Lower leg skin (tissue), 4 donors: ENCODE data around the gene FAM228B. TPM values are rescaled to one million over a fixed set of nuclear protein-coding genes. Genes with fewer than 3 reads are reported as not detected.
"Not testable (repeated sequence)": the region's sequence is repeated elsewhere in the genome, so short reads cannot be mapped to it uniquely, and the experiment has no call there.

Experiments
- DNase-seq, 2 donors: peaks; one replicate each; pipeline ENCODE4 v3.0.0-alpha.2; 2019; ENCODE audit warnings: low spot score in 2 of 2
- H3K4me3 ChIP-seq: fragments of 200-600 bp; sonication (generic); 2 replicates; pipeline ENCODE4 v1.5.1; 2017; ENCODE audit warnings: mild to moderate bottlenecking, low read depth; ENCODE audit not compliant: poor library complexity, severe bottlenecking
- CTCF ChIP-seq, 3 donors: fragments of 450-650 bp; IDR thresholded peaks; one replicate each; pipeline ENCODE4 v1.5.1; 2016; ENCODE audit warnings: antibody characterized with exemption in 3 of 3, mild to moderate bottlenecking in 3 of 3, moderate library complexity in 2 of 3
- POLR2A ChIP-seq, 2 donors: fragments of 450-650 bp; IDR thresholded peaks; one replicate each; pipeline ENCODE4 v1.6.1; 2016 to 2017; ENCODE audit warnings: antibody characterized with exemption in 2 of 2, mild to moderate bottlenecking in 1 of 2, moderate library complexity in 1 of 2
- WGBS, 2 donors: methylation state at CpG; one replicate each; pipeline ENCODE4 v1.1.5; 2018; 5-methylcytosine and 5-hydroxymethylcytosine counted together
- intact Hi-C: fragments of 100-400 bp; cut with DNase I; formaldehyde crosslinking; loops from one replicate; pipeline ENCODE4 v1.15.0; 2023; ENCODE audit warnings: low total_unique reads
- total RNA-seq, 4 donors: library from RNA; depleted of rRNA; stranded (reverse); fragments of >200 nt; gene quantifications; one replicate each; pipeline ENCODE4 v1.1.0, GENCODE V29; 2016

The FAM228B gene
- total RNA-seq, 4 donors from 2014 or later, result 2.8 to 15.1 (median 4.6) TPM

GRCh38 chr2:24084386-24085199 lies 38.7 kb upstream of the FAM228B start, which contains the start of gene TP53I3:
Gene TP53I3 (minus strand): TSS chr2:24084834. CDS start chr2:24084326, 508 bp downstream.
- TF ChIP-seq POLR2A (IDR thresholded peaks at IDR 0.05), result no peak
- TF ChIP-seq CTCF (IDR thresholded peaks at IDR 0.05), result peak in 2 of 3 donors; percentile 4 to 75
- intact Hi-C loops, result loop anchor here (10.0 kb wide), 2 partner anchors 150 to 260 kb away; no protein-coding TSS in a partner anchor
- peak within 1 kb of the TSS; percentile 41 for H3K4me3 ChIP-seq
- 2% methylated on average over 38 to 44 of the region's 44 CpGs for WGBS, 2 donors
- DNase-seq, result peak; percentile 79 to 98

- no peak for TF ChIP-seq CTCF (IDR thresholded peaks at IDR 0.05)
- TF ChIP-seq POLR2A (IDR thresholded peaks at IDR 0.05), result no peak
- H3K4me3 ChIP-seq, result peak overlapping the region; percentile 41
- no peak for DNase-seq
- 17 to 32% methylated on average over 11 of the region's 11 CpGs for WGBS, 2 donors
- intact Hi-C loops, result loop anchor here (10.0 kb wide), 2 partner anchors 150 to 260 kb away; no protein-coding TSS in a partner anchor
These were observed 38.1 kb upstream of the FAM228B start for GRCh38 chr2:24085200-24085489.

GRCh38 chr2:24086241-24086640 lies 37.0 kb upstream of the FAM228B start:
- intact Hi-C loops, result loop anchor here (10.0 kb wide), 2 partner anchors 151 to 261 kb away; no protein-coding TSS in a partner anchor
- DNase-seq, result no peak
- no peak overlapping the region for H3K4me3 ChIP-seq
- WGBS, 2 donors, result 83 to 88% methylated on average over 1 of the region's 1 CpG
- TF ChIP-seq CTCF (IDR thresholded peaks at IDR 0.05) (no peak), POLR2A (IDR thresholded peaks at IDR 0.05) (no peak)

GRCh38 chr2:24087032-24087431 lies 36.2 kb upstream of the FAM228B start:
- TF ChIP-seq CTCF (IDR thresholded peaks at IDR 0.05) (no peak), POLR2A (IDR thresholded peaks at IDR 0.05) (no peak)

GRCh38 chr2:24088821-24089359 lies 34.4 kb upstream of the FAM228B start:
- H3K4me3 ChIP-seq, result no peak overlapping the region
- no peak for DNase-seq
- WGBS, 2 donors, result 58 to 80% methylated on average over 2 of the region's 2 CpGs
- TF ChIP-seq POLR2A (IDR thresholded peaks at IDR 0.05) (no peak), CTCF (IDR thresholded peaks at IDR 0.05) (no peak)
- intact Hi-C loops, result loop anchor here (10.0 kb wide), 2 partner anchors 154 to 264 kb away; no protein-coding TSS in a partner anchor

More at GRCh38 chr2:24087032-24087431, 36.2 kb upstream of the FAM228B start:
- no peak for DNase-seq
- WGBS, 2 donors, result 77 to 82% methylated on average over 3 of the region's 3 CpGs
- H3K4me3 ChIP-seq, result no peak overlapping the region
- intact Hi-C loops, result loop anchor here (10.0 kb wide), 2 partner anchors 152 to 262 kb away; no protein-coding TSS in a partner anchor

- DNase-seq, H3K4me3 ChIP-seq, intact Hi-C loops: not testable (repeated sequence)
- WGBS, 2 donors, result 98% methylated on average over 5 of the region's 5 CpGs
These were observed 30.0 kb upstream of the FAM228B start for GRCh38 chr2:24093270-24093669.

GRCh38 chr2:24095171-24095677 lies 28.0 kb upstream of the FAM228B start:
- intact Hi-C loops, H3K4me3 ChIP-seq, DNase-seq: not testable (repeated sequence)
- WGBS, 2 donors, result 83 to 91% methylated on average over 17 of the region's 17 CpGs

GRCh38 chr2:24100732-24101131 lies 22.5 kb upstream of the FAM228B start:
- DNase-seq, intact Hi-C loops, H3K4me3 ChIP-seq: not testable (repeated sequence)
- WGBS, 2 donors, result 82 to 91% methylated on average over 2 of the region's 2 CpGs
